GM23248 (cell line): ENCODE data around the gene WDR18. TPM values are rescaled to one million over a fixed set of nuclear protein-coding genes. Genes with fewer than 3 reads are reported as not detected.

Experiments
- DNase-seq: peaks from one replicate; pipeline ENCODE4 v3.0.0-alpha.2; 2015
- H2AFZ ChIP-seq: fragments of 200-600 bp; sonication (generic); 2 replicates; pipeline ENCODE4 v1.6.1; 2016; ENCODE audit warnings: antibody characterized with exemption
- H3F3A ChIP-seq: fragments of 200-600 bp; sonication (generic); 2 replicates; pipeline ENCODE4 v1.6.1; 2016; ENCODE audit warnings: mild to moderate bottlenecking, antibody characterized with exemption, mixed run types; ENCODE audit not compliant: insufficient read depth
- H3K27ac ChIP-seq: fragments of 200-600 bp; sonication (generic); 2 replicates; pipeline ENCODE4 v1.5.1; 2016; ENCODE audit warnings: mild to moderate bottlenecking
- H3K27me3 ChIP-seq: fragments of 200-600 bp; sonication (generic); replicated peaks from 2 replicates; pipeline ENCODE4 v1.6.1; 2016; ENCODE audit warnings: mild to moderate bottlenecking; ENCODE audit not compliant: insufficient read depth
- H3K36me3 ChIP-seq: fragments of 200-600 bp; sonication (generic); 2 replicates; pipeline ENCODE4 v1.6.1; 2016; ENCODE audit warnings: low read depth, mild to moderate bottlenecking
- H3K4me1 ChIP-seq: fragments of 200-600 bp; sonication (generic); 2 replicates; pipeline ENCODE4 v1.6.1; 2016; ENCODE audit warnings: mild to moderate bottlenecking; ENCODE audit not compliant: insufficient read depth
- H3K4me2 ChIP-seq: fragments of 200-600 bp; sonication (generic); one replicate; pipeline ENCODE4 v1.6.1; 2016; ENCODE audit warnings: mild to moderate bottlenecking; ENCODE audit not compliant: unreplicated experiment
- H3K4me3 ChIP-seq: fragments of 200-600 bp; sonication (generic); 2 replicates; pipeline ENCODE4 v1.5.1; 2016; ENCODE audit warnings: mild to moderate bottlenecking
- H3K79me2 ChIP-seq: fragments of 200-600 bp; sonication (generic); 2 replicates; pipeline ENCODE4 v1.6.1; 2016; ENCODE audit warnings: mild to moderate bottlenecking; ENCODE audit not compliant: insufficient read depth
- H3K9ac ChIP-seq: fragments of 200-600 bp; sonication (generic); 2 replicates; pipeline ENCODE4 v1.6.1; 2016; ENCODE audit warnings: mild to moderate bottlenecking
- H3K9me2 ChIP-seq: fragments of 200-600 bp; sonication (generic); 2 replicates; pipeline ENCODE4 v1.6.1; 2016; ENCODE audit warnings: mixed run types, mild to moderate bottlenecking, moderate library complexity; ENCODE audit not compliant: insufficient read depth
- H3K9me3 ChIP-seq: fragments of 200-600 bp; sonication (generic); one replicate; pipeline ENCODE4 v1.6.1; 2017; ENCODE audit warnings: low read depth
- H4K20me1 ChIP-seq: fragments of 200-600 bp; sonication (generic); 2 replicates; pipeline ENCODE4 v1.6.0; 2016; ENCODE audit not compliant: insufficient read depth
- EZH2 ChIP-seq: fragments of 200-600 bp; sonication (generic); IDR thresholded peaks from 2 replicates; pipeline ENCODE4 v1.6.1; 2018; ENCODE audit warnings: antibody characterized with exemption, mild to moderate bottlenecking; ENCODE audit not compliant: insufficient read depth, poor library complexity, severe bottlenecking
- EZH2phosphoT487 ChIP-seq: fragments of 200-600 bp; sonication (generic); IDR thresholded peaks from 2 replicates; pipeline ENCODE4 v1.6.1; 2018; ENCODE audit warnings: antibody characterized with exemption, moderate library complexity, mild to moderate bottlenecking, low read depth; ENCODE audit not compliant: insufficient read depth
- WGBS, 2 experiments: methylation state at CpG; one replicate each; pipeline ENCODE4 v1.1.6; 2015 to 2017; ENCODE audit warnings: low lambda C conversion rate in 2 of 2, low coverage in 1 of 2; ENCODE audit errors: missing lambda C conversion rate in 2 of 2; 5-methylcytosine and 5-hydroxymethylcytosine counted together
- in situ Hi-C: fragments of 300-500 bp; cut with MboI; formaldehyde crosslinking; loops from 2 replicates; pipeline ENCODE4 v1.15.0; 2020
- polyA plus RNA-seq: library from polyadenylated mRNA; unstranded; fragments of >200 nt; fragmentation: Nextera tagmentation; extraction: Ambion mirVana; gene quantifications from 2 replicates; pipeline ENCODE4 v1.2.1, GENCODE V29; 2016
- total RNA-seq: library from RNA; depleted of rRNA; stranded (reverse); fragments of >200 nt; shearing (Covaris generic); gene quantifications from 2 replicates; pipeline ENCODE4 v1.2.3, GENCODE V29; 2014

The WDR18 gene
- total and polyA plus RNA-seq, 2 experiments from 2014 or later, result 83.4 to 157 TPM

DNA sequence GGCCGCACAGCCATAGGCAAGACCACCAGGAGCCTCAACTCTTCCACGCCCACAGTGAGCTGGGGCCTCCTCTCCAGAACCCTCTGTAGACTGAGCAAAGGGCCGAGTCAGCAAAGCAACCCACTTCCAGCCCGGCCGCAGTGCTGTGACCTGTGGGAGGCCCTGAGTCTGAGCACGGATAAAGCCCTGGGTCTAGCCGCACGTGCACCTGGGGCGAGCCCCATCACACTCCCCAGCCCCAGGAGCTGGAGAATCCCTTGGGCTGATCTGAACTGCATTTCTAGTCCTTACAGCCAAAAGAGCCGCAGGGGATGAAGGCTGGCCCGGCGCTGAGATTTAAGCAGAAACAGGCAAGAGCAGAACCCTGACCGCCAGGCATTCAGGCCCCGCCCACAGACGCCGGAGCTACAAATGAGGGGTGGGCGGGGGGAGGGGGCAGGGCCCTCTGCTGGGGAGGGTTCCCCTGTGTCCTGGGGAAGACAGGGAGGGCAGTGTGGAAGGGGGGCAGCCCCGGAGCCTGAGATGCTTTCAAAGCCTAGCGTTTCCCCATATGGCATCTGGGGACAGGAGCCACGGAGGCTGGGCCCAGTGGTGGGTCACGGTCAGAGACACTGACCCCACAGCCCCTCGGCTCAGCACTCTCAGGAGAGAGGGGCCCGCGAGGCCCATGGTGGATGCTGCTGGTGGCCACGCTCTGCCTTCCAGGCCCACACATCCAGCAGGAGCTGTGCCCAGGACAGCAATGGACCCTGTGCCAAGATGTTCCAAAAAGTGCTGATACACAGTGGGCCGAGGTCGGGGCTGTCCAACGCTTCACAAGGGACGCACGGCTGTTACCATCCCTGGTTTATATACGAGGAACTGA lies 31.9 kb downstream of the WDR18 start:
- Histone ChIP-seq H4K20me1 (no peaks in the 10 kb centered on the region; the same call in 1 of the 2 replicates), H3K4me3 (no peak overlapping the region), H3K4me2 (peak overlapping the region; percentile 46), H3K9me3 (no peaks in the 10 kb centered on the region), H3K27me3 (no peaks in the 10 kb centered on the region), H3K27ac (peak overlapping the region; percentile 64), H3K9ac (peak overlapping the region; percentile 49), H3K79me2 (peaks cover 92% of the 10 kb centered on the region), H3K4me1 (peaks cover 33% of the 10 kb centered on the region), H3K36me3 (no peaks in the 10 kb centered on the region), H2AFZ (no peak overlapping the region), H3F3A (no peaks in the 10 kb centered on the region), H3K9me2 (no peaks in the 10 kb centered on the region)
- no peak for DNase-seq
- TF ChIP-seq EZH2phosphoT487 (no peak), EZH2 (no peak)
- in situ Hi-C loops, result no loop called here
- WGBS, 2 experiments, result 33 to 39% methylated on average over 28 to 31 of the region's 31 CpGs

DNA sequence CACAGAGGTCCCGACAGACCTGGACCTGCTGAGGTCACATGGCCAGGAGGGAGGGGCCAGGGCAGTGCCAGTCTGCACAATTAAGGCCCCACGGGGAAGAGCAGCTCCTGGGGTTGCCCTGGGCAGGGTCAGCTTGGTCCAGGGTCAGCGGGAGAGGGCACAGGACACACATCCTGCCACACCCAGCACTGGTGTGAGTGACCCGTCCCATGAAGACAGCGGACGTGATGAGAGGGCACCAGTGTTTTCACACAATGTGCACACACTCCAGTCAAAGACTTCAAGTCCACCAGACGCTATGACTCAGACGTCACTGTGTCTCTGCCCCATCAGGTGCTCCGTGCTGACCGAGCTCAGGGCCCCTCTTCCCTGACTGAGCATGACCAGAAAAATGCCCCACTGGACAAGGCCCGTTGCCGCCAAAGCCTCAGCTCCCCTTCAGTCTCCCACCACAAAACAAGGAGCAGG lies 32.5 kb downstream of the WDR18 start:
- Histone ChIP-seq H3K4me3 (0 out of 2 replicates have a peak overlapping the region, but pooled peaks have one; percentile 3), H3K4me2 (peak overlapping the region; percentile 46), H4K20me1 (no peaks in the 10 kb centered on the region; the same call in 1 of the 2 replicates), H3K9me2 (no peaks in the 10 kb centered on the region), H3K36me3 (no peaks in the 10 kb centered on the region), H3K79me2 (peaks cover 92% of the 10 kb centered on the region), H3F3A (peaks cover under 1% of the 10 kb centered on the region; the same call in 1 of the 2 replicates), H3K9me3 (no peaks in the 10 kb centered on the region), H2AFZ (no peak overlapping the region), H3K27ac (peak overlapping the region; percentile 64), H3K4me1 (peaks cover 33% of the 10 kb centered on the region), H3K27me3 (no peaks in the 10 kb centered on the region), H3K9ac (peak overlapping the region; percentile 49)
- 23 to 26% methylated on average over 11 to 12 of the region's 12 CpGs for WGBS, 2 experiments
- DNase-seq, result peak; percentile 89
- in situ Hi-C loops, result no loop called here
- TF ChIP-seq EZH2phosphoT487 (no peak), EZH2 (no peak)

DNA sequence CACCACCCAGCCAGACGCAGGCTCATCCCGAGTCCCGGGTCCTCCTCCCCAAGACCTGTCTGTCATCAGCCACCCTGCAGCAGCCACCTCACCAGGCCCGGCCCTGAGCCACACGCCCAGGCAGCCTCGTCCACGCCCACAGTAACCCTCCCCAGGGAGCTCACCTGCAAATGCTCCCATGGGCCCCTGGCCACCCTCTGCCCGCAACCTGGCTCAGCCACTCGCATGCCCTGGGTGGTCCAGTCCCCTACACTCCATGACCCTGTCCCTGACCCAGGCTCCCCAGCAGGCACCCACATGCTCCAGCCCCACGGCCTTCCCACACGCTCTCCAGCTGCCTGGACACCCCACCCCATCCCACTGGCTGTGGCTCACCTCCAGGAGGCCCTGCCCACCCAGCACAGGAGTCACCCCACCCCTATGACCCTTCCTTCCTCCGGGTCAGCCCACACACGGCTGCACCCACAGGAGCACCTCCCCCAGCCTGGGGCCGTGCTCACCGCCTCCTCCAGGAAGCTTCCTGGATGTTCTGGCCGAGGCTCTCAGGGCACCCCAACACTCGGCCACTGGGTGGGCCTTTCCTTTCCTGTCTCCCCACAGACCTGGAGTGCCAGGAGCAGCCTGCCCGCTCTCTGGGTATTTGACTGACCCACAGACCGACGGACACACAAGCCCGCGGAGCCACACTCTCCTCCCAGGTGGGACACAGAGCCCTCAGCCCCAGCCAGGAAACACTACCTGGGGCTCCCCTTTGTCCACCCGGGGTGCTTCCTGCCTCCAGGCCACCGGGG lies 33.2 kb downstream of the WDR18 start:
- Histone ChIP-seq H3K4me3 (0 out of 2 replicates have a peak overlapping the region, but pooled peaks have one; percentile 3), H3K9me2 (no peaks in the 10 kb centered on the region), H3K36me3 (no peaks in the 10 kb centered on the region), H3K4me1 (peaks cover 33% of the 10 kb centered on the region), H2AFZ (no peak overlapping the region), H3K9me3 (no peaks in the 10 kb centered on the region), H3K9ac (peak overlapping the region; percentile 49), H3K4me2 (peak overlapping the region; percentile 46), H4K20me1 (no peaks in the 10 kb centered on the region; the same call in 1 of the 2 replicates), H3K27ac (peak overlapping the region; percentile 64), H3K27me3 (no peaks in the 10 kb centered on the region), H3K79me2 (peaks cover 86% of the 10 kb centered on the region), H3F3A (peaks cover 7% of the 10 kb centered on the region)
- in situ Hi-C loops, result no loop called here
- WGBS, 2 experiments, result 55 to 58% methylated on average over 22 to 24 of the region's 24 CpGs
- no peak for DNase-seq
- TF ChIP-seq EZH2phosphoT487 (no peak), EZH2 (no peak)

GRCh38 chr19:1017906-1018305 lies 33.8 kb downstream of the WDR18 start:
- no peaks in the 10 kb centered on the region for H3K9me3 ChIP-seq
- TF ChIP-seq EZH2, result no peak
- no peak for TF ChIP-seq EZH2phosphoT487
- H3K36me3 ChIP-seq, result no peaks in the 10 kb centered on the region
- DNase-seq, result no peak
- peaks cover 80% of the 10 kb centered on the region for H3K79me2 ChIP-seq
- H4K20me1 ChIP-seq, result no peaks in the 10 kb centered on the region; the same call in 1 of the 2 replicates
- WGBS, 2 experiments, result 78 to 81% methylated on average over 9 of the region's 9 CpGs
- H3K4me1 ChIP-seq, result peaks cover 33% of the 10 kb centered on the region
- no peak overlapping the region for H3K4me3 ChIP-seq
- no peak overlapping the region for H3K4me2 ChIP-seq
- no peak overlapping the region for H2AFZ ChIP-seq
- peak overlapping the region; percentile 94; the same call in 1 of the 2 replicates for H3K9ac ChIP-seq
- peaks cover 13% of the 10 kb centered on the region for H3F3A ChIP-seq
- peak overlapping the region; percentile 64; the same call in 1 of the 2 replicates for H3K27ac ChIP-seq
- in situ Hi-C loops, result no loop called here
- H3K27me3 ChIP-seq, result no peaks in the 10 kb centered on the region
- H3K9me2 ChIP-seq, result no peaks in the 10 kb centered on the region
